GM18498 (cell line): ENCODE data around the gene PIP4K2A.
"Not testable (repeated sequence)": the region's sequence is repeated elsewhere in the genome, so short reads cannot be mapped to it uniquely, and the experiment has no call there.

Experiments
- ATAC-seq: cut with Tn5 transposase; IDR thresholded peaks from one replicate; pipeline ENCODE4 v1.9.1; 2021; ENCODE audit warnings: mild to moderate bottlenecking, moderate library complexity; ENCODE audit not compliant: unreplicated experiment

PIP4K2A gene

GRCh38 chr10:22719406-22720042, 5.1 kb upstream of the PIP4K2A start:
- ATAC-seq, result no peak

- ATAC-seq, result not testable (repeated sequence)
Observed at GRCh38 chr10:22718659-22719058, 4.3 kb upstream of the PIP4K2A start.

- ATAC-seq, result no peak
Observed at GRCh38 chr10:22717728-22718127, 3.4 kb upstream of the PIP4K2A start.

- ATAC-seq, result no peak
Observed at GRCh38 chr10:22716943-22717342, 2.6 kb upstream of the PIP4K2A start.

GRCh38 chr10:22715290-22715625, 880 bp upstream of the PIP4K2A start:
- ATAC-seq, result no peak

GRCh38 chr10:22713853-22714478, 412 bp downstream of the PIP4K2A start:
- ATAC-seq, result peak; percentile 35

GRCh38 chr10:22712956-22713852, 1.2 kb downstream of the PIP4K2A start:
- peak; percentile 29 for ATAC-seq

- no peak for ATAC-seq
Observed at GRCh38 chr10:22712211-22712955, 2.0 kb downstream of the PIP4K2A start.

- no peak for ATAC-seq
Observed at GRCh38 chr10:22711373-22711772, 3.0 kb downstream of the PIP4K2A start.

- no peak for ATAC-seq
Observed at GRCh38 chr10:22710139-22710745, 4.1 kb downstream of the PIP4K2A start.

GRCh38 chr10:22708772-22709171, 5.6 kb downstream of the PIP4K2A start:
- ATAC-seq, result no peak

- no peak for ATAC-seq
Observed at GRCh38 chr10:22705527-22705926, 8.9 kb downstream of the PIP4K2A start.

- ATAC-seq, result peak; percentile 36
Observed at GRCh38 chr10:22704942-22705341, 9.4 kb downstream of the PIP4K2A start.

GRCh38 chr10:22704471-22704911, 9.9 kb downstream of the PIP4K2A start:
- ATAC-seq, result peak; percentile 36

GRCh38 chr10:22702348-22702747, 12.0 kb downstream of the PIP4K2A start:
- no peak for ATAC-seq

- ATAC-seq, result peak; percentile 44
Observed at GRCh38 chr10:22701132-22701826, 13.1 kb downstream of the PIP4K2A start.

- no peak for ATAC-seq
Observed at GRCh38 chr10:22700489-22700888, 13.9 kb downstream of the PIP4K2A start.

- ATAC-seq, result no peak
Observed at GRCh38 chr10:22699976-22700375, 14.4 kb downstream of the PIP4K2A start.

- no peak for ATAC-seq
Observed at GRCh38 chr10:22698941-22699440, 15.4 kb downstream of the PIP4K2A start.

- no peak for ATAC-seq
Observed at GRCh38 chr10:22697800-22698199, 16.6 kb downstream of the PIP4K2A start.
